H1 (cell line): Measurements from ENCODE around the gene EIF1AX. TPM values are rescaled to one million over a fixed set of nuclear protein-coding genes. Genes with fewer than 3 reads are reported as not detected.

Experiments used
- CTCF ChIA-PET: fragments of 300-600 bp; sonication (Branson Sonifier 250); formaldehyde crosslinking; loops from one replicate; lab custom pipeline; 2021; ENCODE audit not compliant: partially characterized antibody; lab: Charles Lee
- POLR2A ChIA-PET: fragments of 300-600 bp; sonication (Branson Sonifier 250); formaldehyde crosslinking; loops from one replicate; lab custom pipeline; 2021; ENCODE audit warnings: inconsistent platforms; ENCODE audit not compliant: partially characterized antibody; lab: Charles Lee
- DNase-seq, 2 experiments: peaks; one replicate each; pipeline versions ENCODE4 v3.0.0 to v3.0.0-alpha.2; 2010 to 2022; ENCODE audit warnings: low spot score in 2 of 2, low read depth in 1 of 2, mixed read lengths in 1 of 2
- FAIRE-seq: peaks from 2 replicates; lab custom pipeline; 2011; peaks lifted over from hg19 to GRCh38; lab: Jason Lieb, UNC
- H2AFZ ChIP-seq: 2 replicates; pipeline ENCODE4 v1.8.1; 2012; ENCODE audit warnings: low read length, inconsistent platforms
- H2AK5ac ChIP-seq: 2 replicates; pipeline ENCODE4 v1.6.1; 2013; ENCODE audit warnings: low read depth, low read length
- H2BK120ac ChIP-seq: replicated peaks from 2 replicates; pipeline ENCODE3; 2013; ENCODE audit warnings: low read depth, low read length, inconsistent platforms
- H2BK12ac ChIP-seq: 2 replicates; pipeline ENCODE4 v1.6.1; 2013; ENCODE audit warnings: low read depth, low read length
- H2BK15ac ChIP-seq: 2 replicates; pipeline ENCODE4 v1.6.1; 2013; ENCODE audit warnings: low read length
- H2BK20ac ChIP-seq: 2 replicates; pipeline ENCODE4 v1.6.1; 2013; ENCODE audit warnings: low read length
- H2BK5ac ChIP-seq: 2 replicates; pipeline ENCODE4 v1.6.1; 2013; ENCODE audit warnings: low read depth, low read length
- H3K14ac ChIP-seq: 2 replicates; pipeline ENCODE4 v1.6.1; 2013; ENCODE audit warnings: inconsistent platforms; ENCODE audit not compliant: insufficient read length
- H3K18ac ChIP-seq: 2 replicates; pipeline ENCODE4 v1.6.1; 2013; ENCODE audit warnings: low read length; ENCODE audit errors: extremely low read depth
- H3K23ac ChIP-seq: 2 replicates; pipeline ENCODE4 v1.6.1; 2013; ENCODE audit warnings: inconsistent platforms; ENCODE audit not compliant: insufficient read length
- H3K23me2 ChIP-seq: 2 replicates; pipeline ENCODE4 v1.6.1; 2013; ENCODE audit warnings: low read depth, low read length
- H3K27ac ChIP-seq: 2 replicates; pipeline ENCODE4 v1.6.1; 2011; ENCODE audit warnings: low read depth, low read length, inconsistent platforms
- H3K27me3 ChIP-seq, 4 experiments: replicated peaks in 1 of 4; 1 replicate in 1 of 4; 2 replicates in 3 of 4; pipeline versions ENCODE4 v1.6.1 to v1.8.1; 2011 to 2013; ENCODE audit warnings: low read length in 3 of 4, mild to moderate bottlenecking in 3 of 4, inconsistent platforms in 2 of 4, mixed read lengths in 2 of 4, moderate library complexity in 1 of 4; ENCODE audit not compliant: control insufficient read depth in 3 of 4, insufficient read depth in 3 of 4; ENCODE audit errors: extremely low read depth in 1 of 4
- H3K36me3 ChIP-seq, 4 experiments: 2 replicates each; pipeline versions ENCODE4 v1.6.1 to v1.8.1; 2011 to 2013; ENCODE audit warnings: mild to moderate bottlenecking in 4 of 4, low read length in 3 of 4, moderate library complexity in 2 of 4, control low read depth in 1 of 4, inconsistent platforms in 1 of 4; ENCODE audit not compliant: insufficient read depth in 4 of 4, control insufficient read depth in 2 of 4
- H3K4ac ChIP-seq: replicated peaks from 2 replicates; pipeline ENCODE3; 2013; ENCODE audit warnings: low read length, low read depth, mixed read lengths, inconsistent platforms; ENCODE audit not compliant: insufficient read length
- H3K4me1 ChIP-seq, 4 experiments: replicated peaks in 1 of 4; 1 replicate in 1 of 4; 2 replicates in 3 of 4; pipeline versions ENCODE4 v1.6.1 to v1.8.1; 2011 to 2013; ENCODE audit warnings: low read length in 3 of 4, inconsistent platforms in 2 of 4, mixed read lengths in 1 of 4; ENCODE audit not compliant: insufficient read depth in 4 of 4, control insufficient read depth in 3 of 4
- H3K4me2 ChIP-seq, 2 experiments: 2 replicates each; pipeline versions ENCODE4 v1.6.1 to v1.8.1; 2011 to 2013; ENCODE audit warnings: low read depth in 2 of 2, low read length in 2 of 2, control low read depth in 1 of 2, inconsistent platforms in 1 of 2, mild to moderate bottlenecking in 1 of 2; ENCODE audit not compliant: insufficient read depth in 1 of 2
- H3K4me3 ChIP-seq, 4 experiments: fragments of 200-600, 300-600 bp in 1 of 4; sonication (generic), shearing (Covaris generic), sonication (Bioruptor Twin) in 1 of 4; 2 replicates each; pipeline versions ENCODE4 v1.5.1 to v1.8.1; 2011 to 2016; ENCODE audit warnings: low read length in 4 of 4, low read depth in 3 of 4, control low read depth in 2 of 4, inconsistent platforms in 2 of 4, mild to moderate bottlenecking in 2 of 4, mixed read lengths in 1 of 4, moderate library complexity in 1 of 4; ENCODE audit not compliant: insufficient read depth in 2 of 4; ENCODE audit errors: extremely low read depth in 1 of 4
- H3K56ac ChIP-seq: replicated peaks from 2 replicates; pipeline ENCODE3; 2013; ENCODE audit warnings: low read depth, mild to moderate bottlenecking, mixed read lengths, low read length, inconsistent platforms; ENCODE audit not compliant: insufficient read length
- H3K79me1 ChIP-seq: 2 replicates; pipeline ENCODE4 v1.6.1; 2013; ENCODE audit warnings: low read depth, low read length, control low read depth
- H3K79me2 ChIP-seq, 2 experiments: 2 replicates each; pipeline versions ENCODE4 v1.6.1 to v1.8.1; 2012 to 2013; ENCODE audit warnings: low read length in 2 of 2, mild to moderate bottlenecking in 2 of 2, inconsistent platforms in 1 of 2; ENCODE audit not compliant: insufficient read depth in 2 of 2, control insufficient read depth in 1 of 2
- H3K9ac ChIP-seq, 4 experiments: replicated peaks in 1 of 4; 1 replicate in 1 of 4; 2 replicates in 3 of 4; pipeline versions ENCODE4 v1.6.1 to v1.8.1; 2011 to 2013; ENCODE audit warnings: low read depth in 3 of 4, low read length in 3 of 4, control low read depth in 2 of 4, mild to moderate bottlenecking in 2 of 4, moderate library complexity in 2 of 4, inconsistent platforms in 1 of 4; ENCODE audit errors: extremely low read depth in 1 of 4
- H3K9me3 ChIP-seq, 2 experiments: 2 replicates each; pipeline versions ENCODE4 v1.6.1 to v1.8.1; 2012 to 2013; ENCODE audit warnings: mild to moderate bottlenecking in 2 of 2, moderate library complexity in 2 of 2, control low read depth in 1 of 2, inconsistent platforms in 1 of 2, low read depth in 1 of 2, low read length in 1 of 2, mixed read lengths in 1 of 2; ENCODE audit not compliant: insufficient read depth in 2 of 2
- H4K20me1 ChIP-seq, 2 experiments: replicated peaks in 1 of 2; 2 replicates each; pipeline versions ENCODE3 to v1.8.1; 2011 to 2013; ENCODE audit warnings: inconsistent platforms in 2 of 2, low read length in 2 of 2, mild to moderate bottlenecking in 1 of 2; ENCODE audit not compliant: insufficient read depth in 2 of 2, control insufficient read depth in 1 of 2
- H4K5ac ChIP-seq: 2 replicates; pipeline ENCODE4 v1.6.1; 2013; ENCODE audit warnings: low read length, low read depth, mixed read lengths, inconsistent platforms; ENCODE audit not compliant: insufficient read length
- H4K8ac ChIP-seq: 2 replicates; pipeline ENCODE4 v1.8.0; 2013; ENCODE audit warnings: mild to moderate bottlenecking, moderate library complexity, low read length, inconsistent platforms; ENCODE audit not compliant: insufficient read depth; ENCODE audit errors: extremely low read depth
- H4K91ac ChIP-seq: replicated peaks from 2 replicates; pipeline ENCODE3; 2013; ENCODE audit warnings: low read length, mixed read lengths, inconsistent platforms; ENCODE audit not compliant: insufficient read length
- WGBS, 2 experiments: shearing (Covaris generic) in 1 of 2; methylation state at CpG; one replicate each; pipeline versions ENCODE4 v1.1.6 to v1.1.7; 2013 to 2015; ENCODE audit warnings: low lambda C conversion rate in 2 of 2, mixed read lengths in 2 of 2, inconsistent platforms in 1 of 2, low coverage in 1 of 2, missing lambda C conversion rate in 1 of 2; ENCODE audit not compliant: insufficient replicate concordance in 2 of 2, insufficient coverage in 1 of 2, insufficient read length in 1 of 2; ENCODE audit errors: extremely low coverage in 1 of 2, missing lambda C conversion rate in 1 of 2; 5-methylcytosine and 5-hydroxymethylcytosine counted together
- polyA plus RNA-seq, 7 experiments: library from polyadenylated mRNA; depleted of rRNA in 3 of 7; stranded (reverse) in 5 of 7; unstranded in 2 of 7; fragments of >200 nt in 5 of 7; fragments of 200-250 nt in 2 of 7; gene quantifications; 1 replicate in 5 of 7; 2 replicates in 1 of 7; 4 replicates in 1 of 7; pipeline versions ENCODE4 v1.2.1 to v1.2.3, GENCODE V29; 2011 to 2013; ENCODE audit warnings: missing spikeins in 2 of 7, mixed read lengths in 2 of 7
- total RNA-seq: library from RNA; stranded (reverse); fragmentation: NEBNext Ultra II Directional; extraction: Animal tissue kit (Norgen Biotek cat#: 25700); gene quantifications from 2 replicates; pipeline ENCODE4 v1.2.1, GENCODE V29; 2021

The EIF1AX gene
- total and polyA plus RNA-seq, 2 of the 8 experiments (the other 6 are each of a cell fraction or from before 2014, with no cell fraction given): 34.0 to 175 TPM

DNA sequence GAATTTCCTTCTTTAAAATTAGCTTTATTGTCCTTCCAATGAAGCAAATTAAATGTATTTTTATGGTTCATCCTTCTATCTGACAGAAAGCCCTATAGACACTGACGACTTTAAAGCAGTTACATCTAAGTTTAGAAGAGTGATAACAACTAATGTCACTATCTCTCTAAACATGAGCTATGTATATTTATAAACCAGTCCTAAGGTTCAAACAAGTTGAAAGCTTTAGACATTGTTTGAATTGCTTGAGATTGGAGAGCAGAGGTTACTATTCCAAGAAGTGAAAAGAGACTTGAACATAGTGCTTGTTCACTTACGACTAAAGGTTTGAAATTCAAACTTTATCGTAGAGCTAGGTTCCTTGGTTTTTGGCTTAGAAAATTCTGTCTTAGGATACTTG is 30.2 kb upstream of the EIF1AX start:
- H3K4ac ChIP-seq: no peak overlapping the region
- H3K4me3 ChIP-seq: no peak overlapping the region
- no peak overlapping the region for H3K14ac ChIP-seq
- H3K23ac ChIP-seq: no peak overlapping the region
- H3K79me2 ChIP-seq: no peaks in the 10 kb centered on the region
- no peak overlapping the region for H4K91ac ChIP-seq
- no peak overlapping the region for H2BK5ac ChIP-seq
- no peaks in the 10 kb centered on the region for H3K9me3 ChIP-seq
- no peak overlapping the region for H2BK120ac ChIP-seq
- H3K4me1 ChIP-seq: no peaks in the 10 kb centered on the region
- peaks cover 0 to 14% (median 0%) of the 10 kb centered on the region in 4 experiments; a peak in 4 of 8 replicates for H3K36me3 ChIP-seq
- H4K5ac ChIP-seq: no peak overlapping the region
- no peaks in the 10 kb centered on the region for H4K20me1 ChIP-seq
- ChIA-PET POLR2A (no interaction called here), CTCF (no interaction called here)
- H2AK5ac ChIP-seq: no peak overlapping the region
- H4K8ac ChIP-seq: no peak overlapping the region
- FAIRE-seq (no peak), DNase-seq (no peak)
- no peak overlapping the region for H3K56ac ChIP-seq
- H3K27me3 ChIP-seq: no peaks in the 10 kb centered on the region
- H3K9ac ChIP-seq: no peak overlapping the region
- no peak overlapping the region for H3K18ac ChIP-seq
- H2BK12ac ChIP-seq: no peak overlapping the region
- no peak overlapping the region for H2BK15ac ChIP-seq
- H3K79me1 ChIP-seq: no peaks in the 10 kb centered on the region
- H3K4me2 ChIP-seq: no peak overlapping the region
- 93% methylated on average over 3 of the region's 3 CpGs; no CpG with 5 or more reads in 1 of the 2 experiments for WGBS, 2 experiments
- H3K27ac ChIP-seq: no peak overlapping the region
- no peak overlapping the region for H2AFZ ChIP-seq
- no peaks in the 10 kb centered on the region for H3K23me2 ChIP-seq
- no peak overlapping the region for H2BK20ac ChIP-seq
